Sigmoid colon (tissue), 4 donors: ENCODE data around the gene STYXL2.

ENCODE experiments used
- EP300 ChIP-seq, 4 donors: sonication (generic); formaldehyde crosslinking; IDR thresholded peaks; one replicate each; pipeline ENCODE4 v1.6.1; 2017; ENCODE audit warnings: antibody characterized with exemption in 4 of 4
- POLR2A ChIP-seq, 2 donors: fragments of 450-650 bp; IDR thresholded peaks; one replicate each; pipeline ENCODE4 v1.6.1; 2016; ENCODE audit warnings: antibody characterized with exemption in 2 of 2, mild to moderate bottlenecking in 2 of 2, moderate library complexity in 2 of 2
- POLR2AphosphoS5 ChIP-seq, 4 donors: sonication (generic); formaldehyde crosslinking; IDR thresholded peaks; one replicate each; pipeline ENCODE4 v1.6.1; 2017; ENCODE audit warnings: antibody characterized with exemption in 4 of 4
- TF ChIP-seq, protein P1 (sequence below), 4 experiments: fragments of 450-650 bp in 3 of 4; fragments of 200-600 bp in 1 of 4; IDR thresholded peaks; one replicate each; pipeline ENCODE4 v1.5.1; 2016 to 2019; ENCODE audit warnings: antibody characterized with exemption in 4 of 4, mild to moderate bottlenecking in 3 of 4, moderate library complexity in 2 of 4

DNA sequence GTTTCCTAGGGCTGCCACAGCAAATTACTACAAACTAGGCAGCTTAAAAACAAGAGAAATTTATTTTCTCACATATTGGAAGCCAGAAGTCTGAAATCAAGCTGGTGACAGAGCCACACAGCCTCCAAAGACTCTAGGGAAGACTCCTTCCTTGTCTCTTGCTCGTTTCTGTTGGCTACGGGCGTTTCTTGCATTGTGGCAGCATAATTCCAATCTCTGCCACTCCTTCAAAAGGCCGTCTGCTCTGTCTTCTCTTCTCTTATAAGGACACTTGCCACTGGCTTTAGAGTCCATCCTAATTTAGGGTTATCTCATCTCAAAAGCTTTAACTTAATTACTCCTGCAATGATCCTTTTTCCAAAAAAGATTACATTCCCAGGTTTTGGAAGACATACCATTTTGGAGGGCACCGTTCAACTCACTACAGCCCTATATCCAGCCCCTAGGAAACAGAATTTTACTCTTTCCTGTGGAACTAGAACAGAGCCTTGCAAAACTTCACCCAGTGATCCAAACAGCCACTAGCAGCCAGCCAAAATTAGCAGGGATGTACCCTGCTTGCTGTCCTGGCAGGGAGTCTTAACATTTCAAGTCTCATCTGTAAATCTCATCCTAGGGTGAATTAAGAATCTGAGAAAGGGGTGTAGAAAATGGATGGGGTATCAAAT, 9.2 kb downstream of the STYXL2 start:
- no peak for TF ChIP-seq POLR2AphosphoS5 (IDR thresholded peaks at IDR 0.05)
- TF ChIP-seq, protein P1, sequence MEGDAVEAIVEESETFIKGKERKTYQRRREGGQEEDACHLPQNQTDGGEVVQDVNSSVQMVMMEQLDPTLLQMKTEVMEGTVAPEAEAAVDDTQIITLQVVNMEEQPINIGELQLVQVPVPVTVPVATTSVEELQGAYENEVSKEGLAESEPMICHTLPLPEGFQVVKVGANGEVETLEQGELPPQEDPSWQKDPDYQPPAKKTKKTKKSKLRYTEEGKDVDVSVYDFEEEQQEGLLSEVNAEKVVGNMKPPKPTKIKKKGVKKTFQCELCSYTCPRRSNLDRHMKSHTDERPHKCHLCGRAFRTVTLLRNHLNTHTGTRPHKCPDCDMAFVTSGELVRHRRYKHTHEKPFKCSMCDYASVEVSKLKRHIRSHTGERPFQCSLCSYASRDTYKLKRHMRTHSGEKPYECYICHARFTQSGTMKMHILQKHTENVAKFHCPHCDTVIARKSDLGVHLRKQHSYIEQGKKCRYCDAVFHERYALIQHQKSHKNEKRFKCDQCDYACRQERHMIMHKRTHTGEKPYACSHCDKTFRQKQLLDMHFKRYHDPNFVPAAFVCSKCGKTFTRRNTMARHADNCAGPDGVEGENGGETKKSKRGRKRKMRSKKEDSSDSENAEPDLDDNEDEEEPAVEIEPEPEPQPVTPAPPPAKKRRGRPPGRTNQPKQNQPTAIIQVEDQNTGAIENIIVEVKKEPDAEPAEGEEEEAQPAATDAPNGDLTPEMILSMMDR (IDR thresholded peaks at IDR 0.05), result no peak
- no peak for TF ChIP-seq POLR2A (IDR thresholded peaks at IDR 0.05)
- no peak for TF ChIP-seq EP300 (IDR thresholded peaks at IDR 0.05)
